Measurements from ENCODE around the gene NUFIP1.
"Not testable (repeated sequence)": the region's sequence is repeated elsewhere in the genome, so short reads cannot be mapped to it uniquely, and the experiment has no call there.

The NUFIP1 gene

GRCh38 chr13:44976196-44976595 lies 13.1 kb downstream of the NUFIP1 start:
- Mint-ChIP-seq H3K36me3 (peaks cover 15% of the 10 kb centered on the region), H3K27ac (no peak overlapping the region), H3K27me3 (no peaks in the 10 kb centered on the region), H3K4me1 (no peaks in the 10 kb centered on the region), H3K4me3 (no peak overlapping the region), H3K9me3 (no peaks in the 10 kb centered on the region)

DNA sequence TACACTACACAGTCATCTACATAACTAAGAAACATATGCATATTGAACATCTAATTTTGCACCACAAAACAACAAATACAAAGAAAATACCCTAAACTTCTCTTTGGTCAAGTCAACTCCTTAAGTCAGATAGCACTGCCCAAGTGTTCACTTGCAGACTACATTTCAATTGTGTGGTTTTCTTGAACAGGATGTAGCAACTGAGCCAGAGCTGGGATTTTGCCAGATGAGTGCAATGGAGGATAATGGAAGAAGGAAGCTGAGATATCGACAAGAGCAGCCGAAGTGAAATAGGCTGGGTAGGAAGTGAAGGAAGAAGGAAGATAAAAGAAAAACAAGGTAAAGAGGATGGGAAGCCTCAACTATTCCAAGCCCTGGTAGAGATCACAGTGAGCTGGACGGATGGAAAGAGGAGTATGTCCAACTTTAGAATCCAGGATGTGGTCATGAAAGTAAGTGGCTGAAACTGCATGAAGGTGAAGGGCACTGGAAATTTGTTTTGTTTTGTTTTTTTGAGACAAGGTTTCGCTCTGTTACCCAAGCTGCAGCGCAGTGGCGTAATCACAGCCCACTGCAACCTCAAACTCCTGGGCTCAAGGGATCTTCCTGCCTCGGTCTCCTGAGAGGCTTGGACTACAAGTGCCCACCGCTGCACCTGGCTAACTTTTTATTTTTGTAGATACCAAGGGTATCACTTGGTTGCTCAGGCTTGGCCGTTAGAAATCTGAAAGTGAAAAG lies 15.0 kb downstream of the NUFIP1 start:
- Mint-ChIP-seq H3K4me1 (no peaks in the 10 kb centered on the region), H3K9me3 (no peaks in the 10 kb centered on the region), H3K27me3 (no peaks in the 10 kb centered on the region), H3K4me3 (no peak overlapping the region), H3K36me3 (peaks cover 15% of the 10 kb centered on the region), H3K27ac (no peak overlapping the region)

DNA sequence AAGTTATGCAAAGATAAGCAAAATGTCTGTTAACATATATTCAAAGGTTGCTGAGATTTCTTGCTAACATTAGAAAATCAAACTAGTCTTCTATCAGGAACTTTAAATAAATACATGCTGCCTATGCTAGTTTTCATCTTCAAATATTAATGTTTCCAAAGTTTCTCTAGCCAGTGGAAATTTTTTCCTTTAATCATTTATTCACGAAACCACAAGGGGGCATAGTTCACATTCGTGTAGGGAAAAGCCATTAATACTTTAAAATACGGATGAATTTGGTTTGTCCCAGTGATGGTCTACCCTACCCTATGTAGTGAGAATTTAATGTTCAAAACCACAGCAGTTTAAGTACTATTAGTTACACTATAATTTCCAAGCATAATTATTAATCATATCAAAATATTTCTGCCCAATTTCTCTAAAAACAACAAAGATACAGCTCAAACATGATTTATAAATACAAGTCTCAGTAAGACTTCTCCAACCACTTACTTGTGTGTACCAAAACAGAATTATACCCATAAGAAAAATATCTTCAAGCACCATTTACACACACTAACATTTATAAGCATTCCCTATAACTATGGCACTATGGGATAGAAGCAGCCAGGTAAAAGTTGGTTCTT lies 16.2 kb downstream of the NUFIP1 start:
- Mint-ChIP-seq H3K9me3 (no peaks in the 10 kb centered on the region), H3K27me3 (no peaks in the 10 kb centered on the region), H3K4me1 (no peaks in the 10 kb centered on the region), H3K36me3 (peaks cover 8% of the 10 kb centered on the region), H3K4me3 (no peak overlapping the region), H3K27ac (no peak overlapping the region)

GRCh38 chr13:44971656-44972595 lies 17.3 kb downstream of the NUFIP1 start:
- Mint-ChIP-seq H3K9me3 (no peaks in the 10 kb centered on the region), H3K4me3 (no peak overlapping the region), H3K36me3 (peaks cover 7% of the 10 kb centered on the region), H3K27ac (no peak overlapping the region), H3K27me3 (no peaks in the 10 kb centered on the region), H3K4me1 (no peaks in the 10 kb centered on the region)

DNA sequence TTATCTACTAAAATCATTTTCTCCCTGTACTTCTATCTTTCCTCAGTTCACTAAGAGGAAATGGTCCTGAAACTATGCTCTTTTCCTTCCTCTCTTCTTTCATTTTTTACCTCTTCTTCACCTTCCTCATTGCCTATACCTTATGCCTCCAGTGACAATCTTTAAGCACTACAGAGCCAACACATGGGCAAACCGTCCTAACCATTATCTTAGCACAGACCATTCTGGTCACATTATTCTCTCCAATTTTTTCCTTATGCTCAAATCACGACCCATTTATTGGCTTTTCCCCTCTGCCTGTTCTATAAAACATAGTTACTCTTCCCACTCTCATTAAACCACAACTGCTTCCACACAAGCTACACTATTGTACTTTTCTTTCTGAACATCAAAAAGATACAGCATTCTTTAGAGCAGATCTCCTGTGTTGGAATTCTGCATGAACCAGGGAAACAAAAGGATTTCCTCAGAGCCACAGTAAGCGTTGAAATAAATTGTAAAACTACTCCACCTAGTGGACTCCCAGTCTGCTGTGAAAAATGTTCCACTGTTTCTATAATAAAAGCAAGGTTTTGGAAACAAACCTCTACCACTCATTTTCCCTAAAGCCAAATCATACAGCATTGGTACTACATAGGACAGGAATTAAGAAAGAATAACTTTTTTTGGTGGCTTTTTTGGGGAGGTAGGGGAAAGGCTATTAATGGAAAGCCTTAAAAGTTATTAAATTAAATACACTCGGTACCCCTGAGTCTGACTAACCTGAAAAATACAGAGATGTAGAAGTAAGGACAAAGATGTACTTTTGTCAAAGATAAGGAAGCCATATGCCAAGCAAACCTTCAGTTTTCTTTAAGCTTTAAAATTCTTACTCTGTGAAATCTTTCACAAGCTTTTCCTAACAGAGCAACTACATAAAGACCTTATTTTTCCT lies 19.5 kb downstream of the NUFIP1 start:
- H3K9me3 Mint-ChIP-seq: no peaks in the 10 kb centered on the region
- no peak overlapping the region for H3K27ac Mint-ChIP-seq
- H3K4me1 Mint-ChIP-seq: no peaks in the 10 kb centered on the region
- no peaks in the 10 kb centered on the region for H3K27me3 Mint-ChIP-seq
- H3K4me3 Mint-ChIP-seq: no peak overlapping the region
- peaks cover 13% of the 10 kb centered on the region for H3K36me3 Mint-ChIP-seq

DNA sequence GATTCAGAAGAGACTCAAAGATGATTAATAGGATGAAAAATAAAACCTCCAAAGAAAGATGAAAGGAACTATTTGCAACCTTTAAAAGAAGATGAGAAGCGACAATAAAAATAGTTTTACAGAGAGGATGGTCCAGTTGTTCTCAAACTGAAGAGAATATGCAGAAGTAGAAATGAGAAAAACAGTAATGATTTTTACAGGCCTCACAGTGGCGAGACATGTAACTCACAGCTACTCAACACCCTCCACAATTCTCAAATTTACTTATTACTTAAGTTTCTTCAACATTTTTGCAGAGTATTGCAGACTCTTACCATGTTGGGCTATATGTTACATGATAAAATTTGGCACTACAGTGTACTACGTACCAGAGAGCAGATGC lies 20.8 kb downstream of the NUFIP1 start:
- H3K9me3 Mint-ChIP-seq: no peaks in the 10 kb centered on the region
- H3K4me3 Mint-ChIP-seq: no peak overlapping the region
- no peak overlapping the region for H3K27ac Mint-ChIP-seq
- H3K4me1 Mint-ChIP-seq: no peaks in the 10 kb centered on the region
- no peaks in the 10 kb centered on the region for H3K27me3 Mint-ChIP-seq
- H3K36me3 Mint-ChIP-seq: peaks cover 26% of the 10 kb centered on the region

- no peak overlapping the region for H3K4me3 Mint-ChIP-seq
- H3K27ac Mint-ChIP-seq: no peak overlapping the region
- peaks cover 31% of the 10 kb centered on the region for H3K36me3 Mint-ChIP-seq
- no peaks in the 10 kb centered on the region for H3K9me3 Mint-ChIP-seq
- H3K27me3 Mint-ChIP-seq: no peaks in the 10 kb centered on the region
- H3K4me1 Mint-ChIP-seq: no peaks in the 10 kb centered on the region
These were observed 21.4 kb downstream of the NUFIP1 start for GRCh38 chr13:44967704-44968433.

- no peak overlapping the region for H3K4me3 Mint-ChIP-seq
- H3K9me3 Mint-ChIP-seq: peaks cover 4% of the 10 kb centered on the region
- H3K36me3 Mint-ChIP-seq: peaks cover 50% of the 10 kb centered on the region
- no peaks in the 10 kb centered on the region for H3K4me1 Mint-ChIP-seq
- no peak overlapping the region for H3K27ac Mint-ChIP-seq
- H3K27me3 Mint-ChIP-seq: no peaks in the 10 kb centered on the region
These were observed 27.3 kb downstream of the NUFIP1 start for GRCh38 chr13:44961997-44962396.

DNA sequence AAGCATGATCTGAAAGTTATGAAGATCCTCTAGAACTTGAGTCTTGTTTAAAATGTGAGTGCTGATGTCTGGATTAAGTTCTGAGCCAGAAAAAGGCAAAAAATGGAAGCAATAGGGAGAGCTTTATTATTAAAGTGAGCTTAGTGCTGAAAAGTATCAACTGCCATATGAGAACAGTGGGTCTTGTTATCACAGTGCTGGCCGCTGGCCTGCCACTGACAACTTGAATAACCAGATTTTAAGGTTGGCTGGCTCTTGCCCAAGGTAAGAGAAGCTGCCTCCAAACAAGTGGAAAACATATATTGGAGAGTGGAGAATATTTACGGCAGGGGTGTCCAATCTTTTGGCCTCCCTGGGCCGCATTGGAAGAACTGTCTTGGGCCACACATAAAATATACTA lies 33.9 kb downstream of the NUFIP1 start:
- H3K9me3 Mint-ChIP-seq: no peaks in the 10 kb centered on the region
- peaks cover 16% of the 10 kb centered on the region for H3K36me3 Mint-ChIP-seq
- H3K27me3 Mint-ChIP-seq: no peaks in the 10 kb centered on the region
- H3K4me1 Mint-ChIP-seq: no peaks in the 10 kb centered on the region
- no peak overlapping the region for H3K27ac Mint-ChIP-seq
- no peak overlapping the region for H3K4me3 Mint-ChIP-seq

DNA sequence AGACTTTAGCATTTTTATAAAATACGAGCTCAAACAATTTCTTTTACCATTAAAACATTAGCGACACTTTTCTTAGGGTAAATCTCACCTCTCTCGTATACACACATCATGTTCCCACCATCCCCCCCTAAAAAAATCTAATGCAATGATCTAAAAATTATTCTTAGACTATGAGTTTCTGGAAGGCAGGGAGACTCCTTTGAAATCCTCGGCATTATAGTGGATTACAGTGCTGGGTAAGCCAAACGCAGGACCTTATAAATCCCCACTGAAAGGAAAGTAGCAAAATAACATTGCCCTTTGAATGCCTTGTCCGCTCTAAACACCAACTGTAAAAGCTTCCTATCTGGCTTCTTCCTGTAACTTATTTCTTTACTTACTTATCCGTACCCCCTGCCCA lies 35.0 kb downstream of the NUFIP1 start:
- H3K36me3 Mint-ChIP-seq: peaks cover 15% of the 10 kb centered on the region
- no peak overlapping the region for H3K27ac Mint-ChIP-seq
- H3K4me3 Mint-ChIP-seq: no peak overlapping the region
- H3K9me3 Mint-ChIP-seq: no peaks in the 10 kb centered on the region
- no peaks in the 10 kb centered on the region for H3K27me3 Mint-ChIP-seq
- H3K4me1 Mint-ChIP-seq: no peaks in the 10 kb centered on the region

DNA sequence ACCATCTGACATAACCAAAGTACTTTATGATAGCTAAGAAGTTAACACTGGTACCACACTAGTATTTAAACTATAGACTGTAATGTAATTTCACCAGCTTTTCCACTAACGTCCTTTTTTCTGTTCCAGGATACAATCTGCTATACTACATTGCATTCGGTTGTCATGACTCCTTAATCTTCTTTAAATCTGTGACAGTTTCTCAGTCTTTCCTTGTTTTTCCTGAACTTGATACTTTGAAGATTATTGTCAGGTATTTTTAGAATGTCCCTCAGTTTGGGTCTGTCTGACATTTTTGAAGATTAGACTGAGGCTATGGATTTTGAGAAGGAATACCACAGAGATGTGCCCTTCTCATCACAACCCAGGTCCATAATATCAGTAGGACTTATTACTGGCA lies 36.6 kb downstream of the NUFIP1 start:
- peaks cover 10% of the 10 kb centered on the region for H3K36me3 Mint-ChIP-seq
- H3K27me3 Mint-ChIP-seq: no peaks in the 10 kb centered on the region
- no peaks in the 10 kb centered on the region for H3K9me3 Mint-ChIP-seq
- H3K27ac Mint-ChIP-seq: no peak overlapping the region
- no peak overlapping the region for H3K4me3 Mint-ChIP-seq
- no peaks in the 10 kb centered on the region for H3K4me1 Mint-ChIP-seq

DNA sequence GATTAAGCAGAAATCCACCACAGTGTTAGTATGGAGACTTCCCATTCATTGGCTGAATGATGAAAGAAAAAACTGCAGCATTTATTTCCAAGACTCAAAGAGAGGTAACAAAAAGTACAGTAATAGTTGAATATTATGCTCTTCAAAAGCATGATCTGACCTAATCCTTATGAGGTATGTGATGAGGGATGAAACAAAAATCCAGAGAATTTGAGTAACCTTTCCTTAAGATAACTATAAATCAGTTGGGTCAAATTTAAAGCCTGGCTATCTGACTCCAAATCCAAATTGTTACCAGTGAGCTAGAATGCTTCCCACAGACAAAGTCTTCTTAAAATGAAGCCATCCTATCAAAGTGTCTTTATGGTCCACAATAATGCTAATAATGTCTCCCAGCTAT lies 38.1 kb downstream of the NUFIP1 start:
- H3K9me3 Mint-ChIP-seq: no peaks in the 10 kb centered on the region
- H3K36me3 Mint-ChIP-seq: peaks cover 10% of the 10 kb centered on the region
- no peak overlapping the region for H3K4me3 Mint-ChIP-seq
- no peaks in the 10 kb centered on the region for H3K4me1 Mint-ChIP-seq
- H3K27ac Mint-ChIP-seq: no peak overlapping the region
- no peaks in the 10 kb centered on the region for H3K27me3 Mint-ChIP-seq

DNA sequence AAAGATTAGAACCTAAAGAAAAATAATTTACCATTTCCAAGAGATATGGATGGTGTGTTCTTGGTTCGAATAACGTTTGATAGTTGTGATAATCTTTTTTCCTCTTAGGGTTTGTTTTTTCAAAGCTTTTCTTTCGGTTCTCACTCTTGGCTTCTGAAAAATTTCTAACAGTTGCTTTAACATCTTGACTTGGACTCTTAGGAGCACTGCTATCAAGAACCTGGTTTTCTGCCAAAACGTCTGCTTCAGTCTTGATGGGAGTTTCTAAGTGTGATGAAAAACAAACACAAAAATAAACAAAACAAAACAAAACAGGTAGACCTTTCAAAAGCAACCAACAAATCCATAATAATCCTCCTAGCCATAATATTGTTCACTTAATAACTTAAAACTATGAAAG lies 45.9 kb downstream of the NUFIP1 start:
- H3K27ac Mint-ChIP-seq, H3K27me3 Mint-ChIP-seq, H3K4me1 Mint-ChIP-seq, H3K4me3 Mint-ChIP-seq, H3K36me3 Mint-ChIP-seq, H3K9me3 Mint-ChIP-seq: not testable (repeated sequence)

GRCh38 chr13:44938854-44939253 lies 50.4 kb downstream of the NUFIP1 start:
- H3K27me3 Mint-ChIP-seq: no peaks in the 10 kb centered on the region
- H3K27ac Mint-ChIP-seq: no peak overlapping the region
- H3K4me1 Mint-ChIP-seq: peaks cover 4% of the 10 kb centered on the region
- no peak overlapping the region for H3K4me3 Mint-ChIP-seq
- H3K9me3 Mint-ChIP-seq: no peaks in the 10 kb centered on the region
- peaks cover 3% of the 10 kb centered on the region for H3K36me3 Mint-ChIP-seq

GRCh38 chr13:44936246-44936645 lies 53.0 kb downstream of the NUFIP1 start:
- H3K27me3 Mint-ChIP-seq: peaks cover 2% of the 10 kb centered on the region
- H3K36me3 Mint-ChIP-seq: no peaks in the 10 kb centered on the region
- H3K27ac Mint-ChIP-seq: no peak overlapping the region
- H3K9me3 Mint-ChIP-seq: no peaks in the 10 kb centered on the region
- H3K4me3 Mint-ChIP-seq: no peak overlapping the region
- H3K4me1 Mint-ChIP-seq: peaks cover 4% of the 10 kb centered on the region

All from activated naive CD4-positive, alpha-beta T cell treated with anti-CD3 and anti-CD28 coated beads, Interleukin-2, amount 50 U/mL, for 24 hours (primary cell).